PC-3 (cell line): ENCODE results near the gene ZFP1. TPM values are rescaled to one million over a fixed set of nuclear protein-coding genes. Genes with fewer than 3 reads are reported as not detected.
"Not testable (repeated sequence)": the region's sequence is repeated elsewhere in the genome, so short reads cannot be mapped to it uniquely, and the experiment has no call there.

Experiments
- ATAC-seq: fragments of 200-7000 bp; cut with Tn5 transposase; 2 replicates; pipeline ENCODE4 v1.9.1; 2020; ENCODE audit warnings: mild to moderate bottlenecking, moderate library complexity
- BruUV-seq: library from RNA; stranded (reverse); fragments of 400-500 nt; replicated peaks from 2 replicates; lab custom pipeline; 2021; lab: Mats Ljungman, UMichigan
- CTCF ChIA-PET: fragments of 300-600 bp; sonication (Branson Sonifier 250); formaldehyde crosslinking; loops from one replicate; lab custom pipeline; 2022; ENCODE audit warnings: antibody characterized with exemption; lab: Charles Lee
- POLR2A ChIA-PET: fragments of 300-600 bp; sonication (Branson Sonifier 250); formaldehyde crosslinking; loops from one replicate; lab custom pipeline; 2022; ENCODE audit warnings: antibody characterized with exemption; ENCODE audit not compliant: unreplicated experiment; lab: Charles Lee
- DNase-seq: peaks from one replicate; pipeline ENCODE4 v3.0.0-alpha.2; 2015
- H2AFZ ChIP-seq: fragments of 300-600 bp; sonication (generic); 2 replicates; pipeline ENCODE4 v1.6.0; 2016; ENCODE audit warnings: antibody characterized with exemption, low read length
- H3F3A ChIP-seq: fragments of 300-600 bp; sonication (generic); one replicate; pipeline ENCODE4 v1.6.0; 2017; ENCODE audit warnings: antibody characterized with exemption, low read length, control low read depth, mild to moderate bottlenecking; ENCODE audit not compliant: unreplicated experiment
- H3K27ac ChIP-seq: fragments of 300-600 bp; sonication (generic); 2 replicates; pipeline ENCODE4 v1.5.1; 2016; ENCODE audit warnings: mild to moderate bottlenecking, low read length
- H3K27me3 ChIP-seq: fragments of 300-600 bp; sonication (generic); 2 replicates; pipeline ENCODE4 v1.6.1; 2016; ENCODE audit warnings: low read length, mixed read lengths
- H3K36me3 ChIP-seq: fragments of 300-600 bp; sonication (generic); 2 replicates; pipeline ENCODE4 v1.6.1; 2016; ENCODE audit warnings: low read depth, mixed run types, low read length, mixed read lengths
- H3K4me1 ChIP-seq: fragments of 300-600 bp; sonication (generic); 2 replicates; pipeline ENCODE4 v1.5.1; 2016; ENCODE audit warnings: low read length; ENCODE audit not compliant: insufficient read depth
- H3K4me2 ChIP-seq: fragments of 300-600 bp; sonication (generic); 2 replicates; pipeline ENCODE4 v1.6.0; 2016; ENCODE audit warnings: low read length
- H3K4me3 ChIP-seq: fragments of 300-600 bp; sonication (generic); 2 replicates; pipeline ENCODE4 v1.5.1; 2016; ENCODE audit warnings: mild to moderate bottlenecking, low read length, mixed read lengths
- H3K79me2 ChIP-seq: fragments of 300-600 bp; sonication (generic); 2 replicates; pipeline ENCODE4 v1.6.1; 2017; ENCODE audit warnings: low read length, mixed read lengths
- H3K9ac ChIP-seq: fragments of 300-600 bp; sonication (generic); 2 replicates; pipeline ENCODE4 v1.6.0; 2016; ENCODE audit warnings: mild to moderate bottlenecking, low read length
- H3K9me2 ChIP-seq: fragments of 300-600 bp; sonication (generic); replicated peaks from 2 replicates; pipeline ENCODE4 v1.6.1; 2016; ENCODE audit warnings: mixed run types, low read length, mixed read lengths
- H3K9me3 ChIP-seq: fragments of 300-600 bp; sonication (generic); 2 replicates; pipeline ENCODE4 v1.6.1; 2016; ENCODE audit warnings: low read length, mixed read lengths
- H4K20me1 ChIP-seq: fragments of 300-600 bp; sonication (generic); 2 replicates; pipeline ENCODE4 v1.6.1; 2016; ENCODE audit warnings: low read length, mixed read lengths
- CTCF ChIP-seq: fragments of 300-600 bp; sonication (generic); conservative IDR thresholded peaks from 2 replicates; pipeline ENCODE4 v1.5.1; 2017; ENCODE audit warnings: antibody characterized with exemption, low read depth, mild to moderate bottlenecking, low read length
- EZH2 ChIP-seq: fragments of 300-600 bp; sonication (generic); IDR thresholded peaks from one replicate; pipeline ENCODE4 v1.6.1; 2017; ENCODE audit warnings: antibody characterized with exemption, mild to moderate bottlenecking, low read length; ENCODE audit not compliant: unreplicated experiment
- EZH2phosphoT487 ChIP-seq: fragments of 300-600 bp; sonication (generic); IDR thresholded peaks from 2 replicates; pipeline ENCODE4 v1.6.1; 2018; ENCODE audit warnings: mild to moderate bottlenecking, antibody characterized with exemption, low read length, borderline replicate concordance
- intact Hi-C: fragments of 100-400 bp; cut with micrococcal nuclease; formaldehyde crosslinking; loops from 2 replicates; pipeline ENCODE4 v1.9.0; 2023
- total RNA-seq: library from RNA; depleted of rRNA; stranded (reverse); fragments of >200 nt; gene quantifications from 2 replicates; pipeline ENCODE4 v1.2.3, GENCODE V29; 2014

The ZFP1 gene
- total RNA-seq, 1 experiment from 2014 or later: 3.3 TPM

- no peak for TF ChIP-seq EZH2phosphoT487
- ATAC-seq: no peak
- no peaks in the 10 kb centered on the region for H4K20me1 ChIP-seq
- ChIA-PET CTCF (no interaction called here), POLR2A (no interaction called here)
- H3K4me2 ChIP-seq: no peak overlapping the region
- H3K9me2 ChIP-seq: no peaks in the 10 kb centered on the region
- H3K4me3 ChIP-seq: no peak overlapping the region
- DNase-seq: no peak
- H3K27me3 ChIP-seq: no peaks in the 10 kb centered on the region
- no peaks in the 10 kb centered on the region for H3F3A ChIP-seq
- no peak overlapping the region for H3K9ac ChIP-seq
- H2AFZ ChIP-seq: no peak overlapping the region
- H3K9me3 ChIP-seq: no peaks in the 10 kb centered on the region
- BruUV-seq: no TSS peak
- no peaks in the 10 kb centered on the region for H3K36me3 ChIP-seq
- no peak overlapping the region for H3K27ac ChIP-seq
- no peaks in the 10 kb centered on the region for H3K4me1 ChIP-seq
- intact Hi-C loops: no loop called here
- H3K79me2 ChIP-seq: no peaks in the 10 kb centered on the region
Measured at GRCh38 chr16:75207831-75208230, 59.5 kb downstream of the ZFP1 start.

- no peaks in the 10 kb centered on the region for H3K79me2 ChIP-seq
- no peaks in the 10 kb centered on the region for H3K36me3 ChIP-seq
- TF ChIP-seq CTCF (no peak), EZH2 (no peak), EZH2phosphoT487 (no peak)
- H4K20me1 ChIP-seq: no peaks in the 10 kb centered on the region
- H3K9me3 ChIP-seq: no peaks in the 10 kb centered on the region
- DNase-seq: no peak
- no peaks in the 10 kb centered on the region for H3F3A ChIP-seq
- H2AFZ ChIP-seq: no peak overlapping the region
- H3K4me1 ChIP-seq: no peaks in the 10 kb centered on the region
- no peak overlapping the region for H3K4me3 ChIP-seq
- intact Hi-C loops: no loop called here
- no peak overlapping the region for H3K4me2 ChIP-seq
- H3K9me2 ChIP-seq: no peaks in the 10 kb centered on the region
- ATAC-seq: no peak
- no peak overlapping the region for H3K27ac ChIP-seq
- BruUV-seq: no TSS peak
- ChIA-PET CTCF (no interaction called here), POLR2A (no interaction called here)
- no peaks in the 10 kb centered on the region for H3K27me3 ChIP-seq
- H3K9ac ChIP-seq: no peak overlapping the region
Measured at GRCh38 chr16:75208242-75208825, 60.0 kb downstream of the ZFP1 start.

GRCh38 chr16:75208861-75209505 is 60.7 kb downstream of the ZFP1 start:
- Histone ChIP-seq H3K27ac (no peak overlapping the region), H3K9me2 (no peaks in the 10 kb centered on the region), H3K4me3 (no peak overlapping the region), H3K4me1 (no peaks in the 10 kb centered on the region), H3K9me3 (no peaks in the 10 kb centered on the region), H3K9ac (no peak overlapping the region), H3K27me3 (no peaks in the 10 kb centered on the region), H3F3A (no peaks in the 10 kb centered on the region), H3K36me3 (no peaks in the 10 kb centered on the region), H3K79me2 (no peaks in the 10 kb centered on the region), H3K4me2 (no peak overlapping the region), H2AFZ (no peak overlapping the region), H4K20me1 (no peaks in the 10 kb centered on the region)
- no TSS peak for BruUV-seq
- POLR2A ChIA-PET: no interaction called here
- DNase-seq (no peak), ATAC-seq (no peak)
- TF ChIP-seq EZH2phosphoT487: no peak
- TF ChIP-seq CTCF: no peak
- TF ChIP-seq EZH2: no peak
- intact Hi-C loops: no loop called here
- CTCF ChIA-PET: no interaction called here

GRCh38 chr16:75209514-75209913 is 61.2 kb downstream of the ZFP1 start:
- H3K27me3 ChIP-seq, H3K4me3 ChIP-seq, intact Hi-C loops, BruUV-seq, CTCF ChIA-PET, DNase-seq, H3K4me1 ChIP-seq, H4K20me1 ChIP-seq, H3F3A ChIP-seq, H3K36me3 ChIP-seq, H2AFZ ChIP-seq, H3K9ac ChIP-seq, H3K27ac ChIP-seq, POLR2A ChIA-PET, ATAC-seq, H3K4me2 ChIP-seq, H3K9me3 ChIP-seq, H3K79me2 ChIP-seq, H3K9me2 ChIP-seq: not testable (repeated sequence)
